Stimulated activated CD4-positive, alpha-beta T cell treated with anti-CD3 and anti-CD28 coated beads, Interleukin-2, amount 100 ng/mL, for 24 hours (primary cell): ENCODE results near the gene SDHA.
"Not testable (repeated sequence)": the region's sequence is repeated elsewhere in the genome, so short reads cannot be mapped to it uniquely, and the experiment has no call there.

ENCODE experiments used
- DNase-seq, 2 donors: peaks; one replicate each; pipeline ENCODE4 v3.0.0-alpha.2; 2020

SDHA gene

DNA sequence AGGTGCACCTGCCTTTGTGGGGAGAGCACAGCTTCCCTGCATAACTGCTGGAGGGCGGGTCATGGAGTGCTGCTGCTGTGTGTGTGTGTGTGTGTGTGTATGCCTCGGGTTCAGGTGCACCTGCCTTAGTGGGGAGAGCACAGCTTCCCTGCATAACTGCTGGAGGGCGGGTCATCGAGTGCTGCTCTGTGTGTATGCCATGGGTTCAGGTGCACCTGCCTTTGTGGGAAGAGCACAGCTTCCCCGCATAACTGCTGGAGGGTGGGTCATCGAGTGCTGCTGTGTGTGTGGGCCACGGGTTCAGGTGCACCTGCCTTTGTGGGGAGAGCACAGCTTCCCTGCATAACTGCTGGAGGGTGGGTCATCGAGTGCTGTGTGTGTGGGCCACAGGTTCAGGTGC is 84.3 kb downstream of the SDHA start:
- DNase-seq: not testable (repeated sequence)

DNA sequence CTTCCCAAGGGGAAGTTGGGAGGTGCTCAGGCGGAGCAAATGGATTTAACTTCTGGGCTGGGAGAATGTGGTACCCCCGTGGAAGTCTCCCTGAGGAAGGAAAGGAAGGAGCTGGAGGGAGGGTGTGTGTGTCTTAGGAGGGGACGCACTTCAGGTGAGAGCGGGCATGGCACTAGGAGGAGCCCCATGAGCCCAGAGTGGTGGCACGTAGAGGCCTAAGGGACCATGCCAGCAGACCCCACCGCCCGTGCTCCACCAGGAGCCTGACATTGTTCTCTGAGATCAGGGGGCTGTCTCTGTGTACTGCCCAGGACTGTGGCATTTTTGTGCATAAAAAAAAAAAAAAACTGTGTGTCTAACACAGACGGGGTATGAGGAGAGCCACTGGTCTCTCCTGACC is 84.8 kb downstream of the SDHA start:
- no peak for DNase-seq

DNA sequence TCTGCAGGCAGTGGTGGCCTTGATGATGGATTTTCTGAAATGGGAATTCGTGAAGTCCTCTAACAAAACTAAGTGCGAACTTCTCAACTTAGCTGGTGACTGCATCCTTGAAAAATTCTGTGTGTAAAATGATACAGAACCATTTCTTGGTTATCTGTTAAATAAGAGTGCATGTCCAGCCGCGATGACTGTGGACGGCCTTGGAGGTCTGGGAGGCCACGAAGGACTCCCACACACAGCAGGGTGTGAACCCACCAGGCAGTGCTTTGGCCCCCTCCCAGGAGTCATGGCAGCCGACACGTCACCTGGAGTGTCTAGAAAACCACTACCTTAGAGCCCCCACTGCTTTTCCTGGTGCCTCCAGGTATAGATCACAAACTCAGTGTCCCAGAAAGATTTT is 85.6 kb downstream of the SDHA start:
- DNase-seq: not testable (repeated sequence)

DNA sequence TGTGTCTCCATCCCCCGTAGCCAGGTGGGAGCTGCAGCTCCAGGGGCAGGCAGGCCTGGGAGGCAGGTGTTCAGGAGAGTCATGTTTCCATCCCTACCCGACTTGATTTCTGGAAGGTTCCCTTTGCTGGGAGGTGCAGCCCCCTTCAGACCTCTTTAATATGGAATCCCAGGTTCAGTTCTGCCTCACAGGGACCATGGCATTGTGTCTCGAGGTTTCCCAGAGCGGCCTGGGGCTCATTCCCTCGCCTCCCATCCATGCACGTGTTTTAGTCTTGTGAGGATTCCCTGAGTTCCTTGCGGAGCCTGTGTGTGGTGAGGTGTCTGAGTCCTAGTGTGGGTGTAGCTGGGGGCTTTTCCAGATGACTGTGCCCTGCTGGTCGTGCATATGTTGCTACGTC is 86.9 kb downstream of the SDHA start:
- no peak for DNase-seq

DNA sequence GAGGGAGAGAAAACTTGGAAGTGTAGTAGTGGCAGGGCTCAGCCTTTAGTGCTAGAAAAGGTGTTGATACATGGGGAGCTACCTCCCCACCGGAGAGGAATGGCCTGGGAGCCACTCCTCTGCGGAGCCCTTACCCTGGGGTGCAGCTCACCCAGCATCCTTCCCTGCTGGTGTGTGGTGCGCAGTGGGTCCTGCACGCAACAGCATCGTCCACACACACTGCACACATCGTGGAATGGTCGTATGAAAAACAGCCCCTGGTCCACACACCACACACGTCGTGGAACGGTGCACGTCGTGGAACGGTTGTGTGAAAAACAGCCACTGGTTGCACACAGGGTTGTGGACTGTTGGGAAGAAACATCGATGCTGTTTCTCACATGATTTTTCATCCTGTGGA is 87.3 kb downstream of the SDHA start:
- no peak for DNase-seq

DNA sequence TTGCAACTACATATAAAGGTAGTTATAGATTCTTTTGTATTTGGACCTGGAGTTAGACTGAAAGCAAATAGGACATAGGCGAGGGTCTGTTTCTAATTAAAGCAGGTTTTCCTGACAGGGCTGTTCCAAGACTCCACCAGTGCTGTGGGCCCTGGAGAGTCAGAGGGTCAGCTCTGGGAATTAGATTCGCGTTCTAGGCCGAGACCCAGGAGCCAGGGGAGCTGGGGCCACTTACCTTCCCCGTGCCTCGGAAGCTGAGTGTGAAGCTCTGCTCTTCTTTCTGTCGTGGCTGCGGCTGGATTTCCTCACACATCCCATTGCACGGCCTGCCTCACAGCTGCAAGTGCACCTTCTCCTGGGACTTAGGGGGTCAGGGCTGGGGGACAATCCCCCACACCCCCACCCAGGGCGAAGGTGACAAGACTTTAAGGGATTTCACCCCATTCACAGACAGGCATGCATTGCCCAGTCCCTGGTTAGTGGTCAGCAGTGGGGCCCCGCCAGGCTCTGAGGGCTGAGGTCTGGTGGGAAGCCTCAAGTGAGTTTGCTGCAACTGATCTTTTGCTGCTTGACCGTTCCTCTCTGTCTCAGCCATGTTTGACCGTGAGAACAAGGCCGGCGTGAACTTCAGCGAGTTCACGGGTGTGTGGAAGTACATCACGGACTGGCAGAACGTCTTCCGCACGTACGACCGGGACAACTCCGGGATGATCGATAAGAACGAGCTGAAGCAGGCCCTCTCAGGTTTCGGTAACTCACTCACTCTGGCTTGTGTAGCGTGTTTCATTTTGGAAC is 88.1 kb downstream of the SDHA start:
- DNase-seq: no peak
